Activated CD4-positive, alpha-beta T cell treated with anti-CD3 and anti-CD28 coated beads for 1 hour (primary cell): Measurements from ENCODE around the gene IL1RAPL1.

Experiments used
- DNase-seq: peaks from one replicate; pipeline ENCODE4 v3.0.0-alpha.2; 2020

IL1RAPL1 gene

GRCh38 chrX:29926659-29927058 is 1339.4 kb downstream of the IL1RAPL1 start:
- no peak for DNase-seq

GRCh38 chrX:29935455-29935854 is 1348.2 kb downstream of the IL1RAPL1 start:
- no peak for DNase-seq

GRCh38 chrX:29940750-29941149 is 1353.5 kb downstream of the IL1RAPL1 start:
- no peak for DNase-seq

GRCh38 chrX:29941287-29941686 is 1354.0 kb downstream of the IL1RAPL1 start:
- no peak for DNase-seq

GRCh38 chrX:29947225-29947624 is 1360.0 kb downstream of the IL1RAPL1 start:
- DNase-seq, result no peak

- DNase-seq, result no peak
Observed at GRCh38 chrX:29948653-29949052, 1361.4 kb downstream of the IL1RAPL1 start.

GRCh38 chrX:29952016-29952415 is 1364.8 kb downstream of the IL1RAPL1 start:
- no peak for DNase-seq

GRCh38 chrX:29962061-29962460 is 1374.8 kb downstream of the IL1RAPL1 start:
- no peak for DNase-seq

- DNase-seq, result no peak
Observed at GRCh38 chrX:29965634-29966033, 1378.4 kb downstream of the IL1RAPL1 start.

- DNase-seq, result no peak
Observed at GRCh38 chrX:29992083-29992482, 1404.8 kb downstream of the IL1RAPL1 start.

- no peak for DNase-seq
Observed at GRCh38 chrX:30005813-30006212, 1418.6 kb downstream of the IL1RAPL1 start.
